WTC11 (cell line): Measurements from ENCODE around the gene ZNF385A. TPM values are rescaled to one million over a fixed set of nuclear protein-coding genes. Genes with fewer than 3 reads are reported as not detected.

Source experiments
- ATAC-seq: fragments of 200-7000 bp; cut with Tn5 transposase; 2 replicates; pipeline ENCODE4 v1.10.0; 2021; ENCODE audit warnings: mild to moderate bottlenecking, moderate library complexity
- CTCF ChIA-PET: fragments of 300-600 bp; sonication (Branson Sonifier 250); formaldehyde crosslinking; loops from one replicate; lab custom pipeline; 2021; ENCODE audit warnings: antibody characterized with exemption; lab: Charles Lee
- POLR2A ChIA-PET: fragments of 350-600 bp; sonication (Branson Sonifier 250); formaldehyde crosslinking; loops from one replicate; lab custom pipeline; 2021; ENCODE audit warnings: antibody characterized with exemption; lab: Charles Lee
- DNase-seq: peaks from one replicate; pipeline ENCODE4 v3.0.0; 2021; ENCODE audit warnings: low spot score
- H3K27ac Mint-ChIP-seq: 2 replicates; pipeline ENCODE4 v1.8.0; 2021; ENCODE audit warnings: mixed read lengths
- H3K27me3 Mint-ChIP-seq: 2 replicates; pipeline ENCODE4 v1.8.0; 2021; ENCODE audit warnings: low read depth, mild to moderate bottlenecking, moderate library complexity, mixed read lengths
- H3K36me3 Mint-ChIP-seq: 2 replicates; pipeline ENCODE4 v1.8.0; 2021; ENCODE audit warnings: mixed read lengths
- H3K4me1 Mint-ChIP-seq: 2 replicates; pipeline ENCODE4 v1.8.0; 2022; ENCODE audit warnings: mixed read lengths
- H3K4me3 Mint-ChIP-seq: 2 replicates; pipeline ENCODE4 v1.8.0; 2021; ENCODE audit warnings: mild to moderate bottlenecking, moderate library complexity, mixed read lengths
- H3K9me3 Mint-ChIP-seq: 2 replicates; pipeline ENCODE4 v1.8.0; 2021; ENCODE audit warnings: mixed read lengths
- ATF2 ChIP-seq: sonication (generic); formaldehyde crosslinking; IDR thresholded peaks from 2 replicates; pipeline ENCODE4 v1.8.1; 2022; ENCODE audit warnings: low read depth, missing genetic modification reagents, borderline replicate concordance
- CREB1 ChIP-seq: sonication (generic); formaldehyde crosslinking; IDR thresholded peaks from 2 replicates; pipeline ENCODE4 v1.8.0; 2023; ENCODE audit warnings: mild to moderate bottlenecking, missing genetic modification reagents
- CREM ChIP-seq: sonication (generic); formaldehyde crosslinking; IDR thresholded peaks from 2 replicates; pipeline ENCODE4 v1.8.1; 2022; ENCODE audit warnings: mild to moderate bottlenecking, missing genetic modification reagents, moderate library complexity
- ESRRA ChIP-seq: sonication (generic); formaldehyde crosslinking; IDR thresholded peaks from 2 replicates; pipeline ENCODE4 v1.8.1; 2022; ENCODE audit warnings: mild to moderate bottlenecking, missing genetic modification reagents, borderline replicate concordance
- ETV6 ChIP-seq: sonication (generic); formaldehyde crosslinking; IDR thresholded peaks from 2 replicates; pipeline ENCODE4 v1.8.1; 2022; ENCODE audit warnings: mild to moderate bottlenecking, missing genetic modification reagents
- FOXJ3 ChIP-seq: sonication (generic); formaldehyde crosslinking; IDR thresholded peaks from 2 replicates; pipeline ENCODE4 v1.9.0; 2021; ENCODE audit warnings: missing genetic modification reagents, mild to moderate bottlenecking, borderline replicate concordance
- MLX ChIP-seq: sonication (generic); formaldehyde crosslinking; IDR thresholded peaks from 2 replicates; pipeline ENCODE4 v1.8.1; 2023; ENCODE audit warnings: mild to moderate bottlenecking, missing genetic modification reagents, moderate library complexity
- NFE2L1 ChIP-seq: sonication (generic); formaldehyde crosslinking; IDR thresholded peaks from 2 replicates; pipeline ENCODE4 v1.8.1; 2023; ENCODE audit warnings: missing genetic modification reagents
- PRRX2 ChIP-seq: fragments of 250-450 bp; sonication (Bioruptor Pico); IDR thresholded peaks from 2 replicates; pipeline ENCODE4 v1.8.0; 2021; ENCODE audit warnings: mild to moderate bottlenecking
- RORB ChIP-seq: fragments of 250-450 bp; sonication (Bioruptor Pico); IDR thresholded peaks from 2 replicates; pipeline ENCODE4 v1.9.0; 2021; ENCODE audit warnings: mild to moderate bottlenecking
- SMAD3 ChIP-seq: sonication (generic); formaldehyde crosslinking; IDR thresholded peaks from 2 replicates; pipeline ENCODE4 v1.8.0; 2022; ENCODE audit warnings: missing genetic modification reagents, mild to moderate bottlenecking, borderline replicate concordance
- SP1 ChIP-seq: sonication (generic); formaldehyde crosslinking; conservative IDR thresholded peaks from 2 replicates; pipeline ENCODE4 v1.8.1; 2022; ENCODE audit warnings: missing genetic modification reagents
- STAT6 ChIP-seq: sonication (generic); formaldehyde crosslinking; conservative IDR thresholded peaks from 2 replicates; pipeline ENCODE4 v1.8.1; 2023; ENCODE audit warnings: mild to moderate bottlenecking, low read depth, missing genetic modification reagents, moderate library complexity
- TEAD4 ChIP-seq: sonication (generic); formaldehyde crosslinking; IDR thresholded peaks from 2 replicates; pipeline ENCODE4 v1.8.0; 2022; ENCODE audit warnings: mild to moderate bottlenecking, missing genetic modification reagents
- ZNF138 ChIP-seq: sonication (generic); formaldehyde crosslinking; conservative IDR thresholded peaks from 2 replicates; pipeline ENCODE4 v1.8.1; 2022; ENCODE audit warnings: mild to moderate bottlenecking, moderate library complexity, missing genetic modification reagents
- ZNF263 ChIP-seq: sonication (generic); formaldehyde crosslinking; IDR thresholded peaks from 2 replicates; pipeline ENCODE4 v1.8.1; 2022; ENCODE audit warnings: low read depth, mild to moderate bottlenecking, moderate library complexity, missing genetic modification reagents
- ZNF396 ChIP-seq: fragments of 250-450 bp; sonication (Bioruptor Pico); IDR thresholded peaks from 2 replicates; pipeline ENCODE4 v1.8.0; 2021; ENCODE audit warnings: mild to moderate bottlenecking, moderate library complexity, borderline replicate concordance
- ZNF512 ChIP-seq: sonication (generic); formaldehyde crosslinking; IDR thresholded peaks from 2 replicates; pipeline ENCODE4 v1.8.1; 2022; ENCODE audit warnings: missing genetic modification reagents, borderline replicate concordance
- total RNA-seq: library from RNA; stranded (reverse); gene quantifications from 3 replicates; pipeline ENCODE4 v1.2.3, GENCODE V29; 2021

The ZNF385A gene
- total RNA-seq, 1 experiment from 2014 or later = 23.5 TPM

- no peak for TF ChIP-seq ZNF138
- no peak for TF ChIP-seq FOXJ3
- TF ChIP-seq PRRX2 (CRISPR knock-in tag) = no peak
- no peak for TF ChIP-seq ZNF512 (CRISPR knock-in tag)
These were observed 29.0 kb upstream of the ZNF385A start (continued) for GRCh38 chr12:54413284-54414190.

- Mint-ChIP-seq H3K27ac (0 out of 2 replicates have a peak overlapping the region, but pooled peaks have one; percentile 1), H3K4me1 (peaks cover 24% of the 10 kb centered on the region), H3K27me3 (peaks cover 13% of the 10 kb centered on the region), H3K36me3 (peaks cover 2% of the 10 kb centered on the region; the same call in 1 of the 2 replicates), H3K4me3 (no peak overlapping the region), H3K9me3 (no peaks in the 10 kb centered on the region)
- ChIA-PET POLR2A (interaction anchor here (1.8 kb wide), 1 partner anchor 14 kb away, joined by 4 read pairs; no protein-coding TSS in a partner anchor), CTCF (interaction anchor here (0.5 to 6.5 kb wide), 6 partner anchors 12 to 210 kb away, joined by 3 to 78 read pairs (median 11); no protein-coding TSS in a partner anchor)
- no peak for TF ChIP-seq ESRRA (CRISPR knock-in tag)
- DNase-seq = no peak
- ATAC-seq = no peak
These were observed 28.3 kb upstream of the ZNF385A start for GRCh38 chr12:54412786-54413185.

GRCh38 chr12:54412348-54412747, 27.8 kb upstream of the ZNF385A start:
- DNase-seq = no peak
- POLR2A ChIA-PET = interaction anchor here (1.5 to 1.8 kb wide), 2 partner anchors 13 to 15 kb away, joined by 3 to 4 read pairs; no protein-coding TSS in a partner anchor
- TF ChIP-seq ZNF263 = no peak
- no peak for TF ChIP-seq NFE2L1 (CRISPR knock-in tag)
- no peak for TF ChIP-seq TEAD4 (CRISPR knock-in tag)
- TF ChIP-seq ZNF138 = no peak
- TF ChIP-seq CREB1 (CRISPR knock-in tag) = no peak
- no peak for TF ChIP-seq SMAD3 (CRISPR knock-in tag)
- no peak for TF ChIP-seq ZNF396 (CRISPR knock-in tag)
- TF ChIP-seq ZNF512 (CRISPR knock-in tag) = no peak

GRCh38 chr12:54411391-54412241, 27.1 kb upstream of the ZNF385A start:
- ChIA-PET CTCF (interaction anchor here (0.9 to 6.5 kb wide), 8 partner anchors 9 to 32 kb away, joined by 3 to 78 read pairs (median 6); no protein-coding TSS in a partner anchor), POLR2A (interaction anchor here (1.5 to 1.8 kb wide), 2 partner anchors 12 to 15 kb away, joined by 3 to 4 read pairs; no protein-coding TSS in a partner anchor)
- Mint-ChIP-seq H3K4me3 (no peak overlapping the region), H3K27ac (no peak overlapping the region; the same call in 1 of the 2 replicates), H3K4me1 (peaks cover 13% of the 10 kb centered on the region), H3K9me3 (no peaks in the 10 kb centered on the region), H3K27me3 (peaks cover 7% of the 10 kb centered on the region), H3K36me3 (peaks cover 9% of the 10 kb centered on the region; the same call in 1 of the 2 replicates)
- ATAC-seq (peak; percentile 91), DNase-seq (peak; percentile 59)
- TF ChIP-seq RORB = no peak
- TF ChIP-seq MLX (CRISPR knock-in tag) = no peak
- TF ChIP-seq ATF2 = no peak
- TF ChIP-seq SP1 = no peak
- TF ChIP-seq CREM (CRISPR knock-in tag) = no peak
- TF ChIP-seq STAT6 (CRISPR knock-in tag) = no peak
- TF ChIP-seq ETV6 (CRISPR knock-in tag) = no peak

More at GRCh38 chr12:54412348-54412747, 27.8 kb upstream of the ZNF385A start:
- Mint-ChIP-seq H3K36me3 (peaks cover 4% of the 10 kb centered on the region; the same call in 1 of the 2 replicates), H3K9me3 (no peaks in the 10 kb centered on the region), H3K27ac (no peak overlapping the region), H3K4me1 (peaks cover 19% of the 10 kb centered on the region), H3K27me3 (peaks cover 10% of the 10 kb centered on the region), H3K4me3 (no peak overlapping the region)
- CTCF ChIA-PET = interaction anchor here (0.5 to 6.5 kb wide), 6 partner anchors 12 to 210 kb away, joined by 3 to 78 read pairs (median 11); no protein-coding TSS in a partner anchor
- ATAC-seq = no peak
